GM04503 (cell line): ENCODE measurements around the gene NXNL2.

Experiments
- DNase-seq: peaks from one replicate; pipeline ENCODE4 v3.0.0-alpha.2; 2012; ENCODE audit warnings: low read depth

Gene NXNL2

DNA sequence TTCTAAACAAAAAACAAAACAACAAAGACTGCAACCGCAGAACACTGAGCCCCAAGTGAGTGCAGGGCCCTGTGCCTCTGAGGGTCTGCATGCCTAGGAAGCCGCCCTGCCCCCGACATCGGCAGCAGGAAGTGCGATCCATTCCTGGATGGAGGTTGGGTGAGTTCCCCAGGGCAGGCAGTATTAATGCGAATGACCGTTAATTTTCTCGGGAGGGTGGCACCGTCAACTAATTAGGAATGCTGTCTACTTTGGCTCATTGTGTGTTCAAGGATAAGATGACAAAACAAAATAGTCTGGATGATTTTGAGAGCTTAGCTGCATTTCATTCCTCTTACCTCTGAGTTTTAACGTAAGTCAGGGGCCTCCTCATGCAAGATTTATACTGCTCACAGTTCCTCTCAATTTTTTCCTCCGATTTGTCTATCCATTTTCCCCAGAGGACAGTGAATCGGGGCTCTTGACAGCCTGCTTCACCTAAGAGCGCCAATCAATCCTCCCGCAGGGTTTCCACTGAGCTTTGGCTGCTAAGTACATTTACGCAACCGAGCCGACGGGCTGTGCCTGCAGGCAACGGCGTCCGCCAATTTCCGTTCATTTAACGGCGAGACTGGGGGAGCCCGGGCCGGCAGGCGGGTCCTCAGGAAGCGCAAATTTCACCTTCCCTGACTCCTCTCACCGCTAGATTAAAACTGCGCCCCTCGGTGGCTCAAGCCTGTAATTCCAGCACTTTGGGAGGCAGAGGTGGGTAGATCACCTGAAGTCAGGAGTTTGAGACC, 2.9 kb upstream of the NXNL2 start:
- DNase-seq, result no peak

DNA sequence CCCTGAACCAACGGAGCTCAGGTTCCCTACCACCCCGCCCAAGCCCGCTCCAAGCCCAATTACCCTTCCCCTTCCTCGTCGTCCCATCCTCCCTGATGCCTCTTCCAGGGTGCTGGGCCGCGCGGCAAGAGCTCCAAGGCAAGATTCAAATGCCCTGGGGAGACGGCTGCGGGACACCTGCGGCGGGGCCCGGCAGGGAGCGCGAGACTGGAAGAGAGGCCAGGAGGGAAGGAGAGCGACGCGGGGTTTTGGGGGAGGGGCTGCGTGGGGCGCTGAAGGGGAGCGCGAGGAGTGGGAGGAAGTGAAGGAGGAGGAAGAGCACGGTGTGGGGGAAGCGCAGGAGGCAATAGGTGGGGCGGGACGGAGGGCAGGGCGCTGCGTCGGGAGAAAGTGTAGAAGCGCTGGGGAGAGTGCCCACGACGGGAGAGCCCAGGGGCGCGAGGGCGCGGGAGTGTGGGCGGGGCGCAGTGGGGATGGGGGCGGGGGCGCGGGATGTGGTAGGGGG, 975 bp upstream of the NXNL2 start:
- DNase-seq, result no peak

DNA sequence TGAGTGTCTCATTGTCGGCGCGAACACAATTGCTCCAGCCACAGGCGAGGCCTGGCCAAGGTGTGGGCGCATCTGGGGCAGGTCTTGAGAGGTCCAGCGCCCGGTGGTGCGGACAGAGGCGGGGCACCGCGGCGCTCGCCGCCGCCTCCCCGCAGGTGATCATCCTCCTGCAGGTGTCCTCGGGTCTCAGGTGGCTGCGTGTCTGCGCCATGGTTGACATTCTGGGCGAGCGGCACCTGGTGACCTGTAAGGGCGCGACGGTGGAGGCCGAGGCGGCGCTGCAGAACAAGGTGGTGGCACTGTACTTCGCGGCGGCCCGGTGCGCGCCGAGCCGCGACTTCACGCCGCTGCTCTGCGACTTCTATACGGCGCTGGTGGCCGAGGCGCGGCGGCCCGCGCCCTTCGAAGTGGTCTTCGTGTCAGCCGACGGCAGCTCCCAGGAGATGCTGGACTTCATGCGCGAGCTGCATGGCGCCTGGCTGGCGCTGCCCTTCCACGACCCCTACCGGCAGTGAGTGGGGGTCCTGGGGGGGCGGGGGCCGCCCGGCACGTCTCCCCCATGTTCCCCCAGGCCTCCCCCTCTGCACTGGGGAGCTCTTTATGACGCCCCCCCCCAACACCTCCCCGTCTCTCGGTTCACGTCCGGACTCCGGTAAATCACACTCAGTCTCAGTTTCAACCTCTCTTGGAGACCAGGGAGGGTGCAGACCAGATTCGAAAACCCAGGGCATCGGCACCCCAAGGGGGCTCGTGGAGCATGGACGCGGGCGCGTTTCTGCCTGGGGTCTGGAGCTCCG, 446 bp downstream of the NXNL2 start:
- DNase-seq, result no peak

DNA sequence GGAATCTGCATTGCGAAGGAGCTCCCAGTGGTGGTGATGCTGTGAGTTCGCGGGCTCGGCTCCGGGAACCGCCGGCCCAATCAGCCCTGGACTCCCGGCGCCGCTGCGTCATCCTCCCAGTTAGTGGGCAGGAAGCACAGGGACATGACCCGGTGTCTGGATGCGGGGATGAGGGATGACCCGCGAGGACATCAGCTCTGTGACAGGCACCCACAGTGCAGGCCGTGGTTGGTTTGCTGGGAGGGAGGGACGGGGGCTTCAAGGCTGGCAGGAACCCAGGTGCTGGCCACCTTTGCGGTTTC, 996 bp downstream of the NXNL2 start:
- no peak for DNase-seq

DNA sequence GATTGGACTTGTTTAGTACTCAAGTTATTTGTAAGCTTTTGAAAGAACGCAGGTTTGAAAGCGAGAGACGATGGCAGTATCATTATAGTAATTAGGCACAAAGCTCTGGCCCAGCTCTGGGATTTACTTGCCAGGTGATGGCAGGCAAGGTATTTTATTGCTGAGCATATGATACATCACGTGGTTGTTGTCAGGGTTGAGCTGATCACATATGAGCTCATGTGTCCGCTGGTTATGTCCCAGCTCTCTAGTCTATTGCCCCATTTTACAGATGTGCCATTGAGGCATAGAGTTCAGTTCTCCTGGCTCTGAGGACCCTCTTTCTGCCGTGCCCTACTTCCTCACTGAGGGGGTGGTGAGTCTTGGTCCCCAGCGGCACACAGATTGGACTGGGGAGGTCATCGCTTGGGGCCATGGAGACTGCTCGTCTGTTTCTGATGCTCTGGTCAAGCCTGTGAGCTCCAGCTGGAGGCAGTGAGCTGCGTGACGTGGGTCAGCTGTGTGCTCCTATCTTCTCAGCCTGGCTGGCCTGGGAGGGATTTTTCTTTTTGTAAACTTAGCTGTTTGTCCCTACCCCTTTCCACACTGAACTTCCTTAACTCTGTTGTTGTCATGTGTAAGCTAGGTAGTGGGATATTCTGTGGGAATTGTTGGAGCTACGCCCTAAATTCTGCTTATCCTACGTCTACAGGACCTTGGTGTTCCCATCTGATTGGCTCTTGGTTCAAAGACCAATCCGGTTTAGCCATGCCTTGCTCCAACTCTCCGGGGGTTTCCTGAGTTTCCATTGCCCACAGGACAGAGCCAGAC, 2.2 kb downstream of the NXNL2 start:
- no peak for DNase-seq

DNA sequence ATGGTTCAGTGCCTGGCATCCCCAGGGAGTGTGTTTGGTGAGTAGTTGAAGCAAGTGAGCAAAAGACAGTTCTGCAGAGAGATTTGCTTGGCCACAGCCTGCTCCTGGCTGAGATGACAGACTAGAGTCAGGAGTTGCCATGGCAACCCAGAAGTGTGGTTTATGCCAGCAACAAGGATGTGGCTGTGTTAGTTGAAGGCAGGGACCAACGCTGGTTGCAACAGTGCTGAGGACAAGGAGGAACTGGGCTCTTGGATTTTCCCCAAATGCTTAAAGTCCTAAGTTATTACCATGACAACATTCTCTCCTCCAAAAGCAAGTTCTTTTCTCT, 2.7 kb downstream of the NXNL2 start:
- DNase-seq, result peak; percentile 93

DNA sequence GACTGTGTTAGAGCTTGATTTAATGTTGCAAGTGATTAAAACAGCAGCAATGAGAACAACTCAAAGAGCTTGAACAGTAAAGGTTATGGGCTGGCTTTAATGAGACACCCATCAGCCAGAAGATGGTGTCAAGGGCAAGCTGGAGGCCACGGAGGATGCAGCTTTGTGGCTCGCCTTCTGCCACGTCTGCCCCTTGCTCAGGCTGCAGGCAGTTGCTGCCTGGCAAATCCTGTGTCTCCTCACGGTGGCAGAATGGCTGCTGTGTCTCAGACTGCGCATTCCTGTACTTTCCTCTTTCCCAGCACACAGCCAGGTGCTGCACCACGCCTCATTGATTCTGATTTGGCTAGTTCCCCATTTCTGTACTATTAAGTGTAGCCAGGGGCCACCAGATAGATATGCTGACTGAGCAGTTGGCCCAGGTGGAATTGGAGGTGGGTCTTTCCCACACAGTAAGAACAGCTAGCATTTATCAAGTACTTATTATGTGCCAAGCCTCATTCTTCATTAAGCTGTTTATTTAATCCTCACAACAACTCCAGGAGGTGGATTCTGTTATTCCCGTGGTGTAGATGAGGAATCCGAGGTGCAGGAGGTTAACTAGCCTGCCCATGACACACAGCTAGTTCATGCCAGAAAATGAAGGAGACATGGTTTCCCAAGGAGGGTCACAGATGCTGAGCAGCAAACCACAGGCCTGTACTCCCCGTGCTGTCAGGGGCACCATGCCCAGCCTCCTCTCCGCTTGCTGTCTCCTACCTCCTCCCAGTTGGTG, 3.5 kb downstream of the NXNL2 start:
- DNase-seq, result no peak

DNA sequence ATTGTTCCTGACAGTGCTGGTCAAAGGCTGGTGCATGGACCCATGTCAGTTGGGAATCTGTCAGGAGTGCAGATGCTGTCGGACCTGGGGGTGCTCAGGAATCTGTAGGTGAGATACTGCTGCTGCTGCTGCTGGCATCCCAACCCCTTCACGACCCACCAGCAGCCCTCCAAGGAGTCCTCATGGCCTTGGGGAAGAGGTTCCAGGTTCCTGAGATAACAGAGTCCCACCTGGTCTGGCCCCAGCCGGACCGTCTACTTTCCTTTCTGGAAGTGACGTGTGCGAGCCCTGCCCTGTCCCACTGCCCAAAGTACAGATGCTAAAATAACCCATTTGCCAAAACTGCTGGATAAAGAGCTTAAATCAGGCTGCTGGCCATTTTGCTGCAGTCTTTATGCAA, 4.3 kb downstream of the NXNL2 start:
- DNase-seq, result no peak

DNA sequence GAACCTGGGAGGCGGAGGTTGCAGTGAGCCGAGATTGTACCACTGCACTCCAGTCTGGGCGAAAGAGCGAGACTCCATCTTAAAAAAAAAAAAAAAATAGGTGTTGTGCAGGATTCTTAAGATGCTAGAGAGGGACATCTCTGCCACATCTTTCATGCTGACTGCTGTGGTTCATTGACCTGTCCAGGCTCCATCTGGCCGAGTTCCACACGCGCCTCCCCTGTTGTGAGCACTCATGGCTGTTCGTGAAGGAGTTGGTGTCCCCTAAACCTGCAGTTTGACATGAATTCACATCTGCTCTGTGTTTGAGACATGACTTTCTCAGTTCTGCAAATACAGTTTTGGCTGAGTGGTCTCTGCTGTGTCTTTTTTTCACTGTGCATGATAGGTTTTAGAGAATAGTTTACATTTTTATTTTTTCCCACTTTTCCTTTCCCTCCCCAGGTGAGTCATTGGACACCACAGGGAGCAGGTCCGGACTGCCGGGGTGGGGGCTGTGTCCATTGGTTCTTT, 5.3 kb downstream of the NXNL2 start:
- no peak for DNase-seq

DNA sequence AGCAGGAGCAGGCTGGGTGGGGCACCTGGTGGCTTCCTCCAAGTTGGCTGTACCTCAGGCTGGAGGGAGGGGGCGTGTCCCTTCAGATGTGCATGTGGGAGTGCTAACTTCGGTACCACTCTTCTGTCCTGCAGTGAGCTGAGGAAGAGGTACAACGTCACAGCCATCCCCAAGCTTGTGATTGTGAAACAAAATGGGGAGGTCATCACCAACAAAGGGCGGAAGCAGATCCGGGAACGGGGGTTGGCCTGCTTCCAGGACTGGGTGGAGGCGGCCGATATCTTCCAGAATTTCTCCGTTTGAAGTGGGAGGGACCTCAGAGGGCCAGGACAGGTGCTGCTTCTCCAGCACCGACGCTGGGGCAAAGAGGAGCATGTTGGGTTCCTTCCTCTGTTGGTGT, 9.3 kb downstream of the NXNL2 start:
- DNase-seq, result no peak

DNA sequence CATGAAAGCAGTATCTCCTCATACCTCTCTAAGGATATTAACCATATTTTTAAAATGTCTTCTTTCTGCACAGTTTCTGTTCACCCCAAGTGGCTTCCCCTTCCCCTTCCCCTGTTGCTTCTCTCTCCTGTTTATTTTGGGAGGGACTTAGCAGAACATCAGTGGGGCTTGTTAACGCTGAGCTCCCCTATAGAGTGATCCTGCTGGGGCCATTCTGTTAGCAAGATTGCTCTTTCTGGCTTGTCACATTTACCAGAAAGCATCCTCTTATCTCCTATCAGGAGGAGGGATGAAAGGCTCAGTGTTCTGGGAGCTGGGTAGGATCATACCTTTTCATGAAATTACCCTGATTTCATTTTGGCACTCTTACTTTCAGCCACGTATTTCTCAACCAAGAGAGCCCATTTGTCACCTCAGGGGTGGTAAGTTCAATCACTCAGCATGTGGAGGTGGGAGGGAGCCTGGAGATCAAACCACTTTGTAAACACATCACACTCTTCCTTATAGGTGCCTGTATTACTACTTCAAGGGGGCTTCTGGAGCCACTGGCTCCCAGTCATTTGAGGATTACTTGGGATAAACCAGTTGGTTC, 16.7 kb downstream of the NXNL2 start:
- DNase-seq, result no peak

DNA sequence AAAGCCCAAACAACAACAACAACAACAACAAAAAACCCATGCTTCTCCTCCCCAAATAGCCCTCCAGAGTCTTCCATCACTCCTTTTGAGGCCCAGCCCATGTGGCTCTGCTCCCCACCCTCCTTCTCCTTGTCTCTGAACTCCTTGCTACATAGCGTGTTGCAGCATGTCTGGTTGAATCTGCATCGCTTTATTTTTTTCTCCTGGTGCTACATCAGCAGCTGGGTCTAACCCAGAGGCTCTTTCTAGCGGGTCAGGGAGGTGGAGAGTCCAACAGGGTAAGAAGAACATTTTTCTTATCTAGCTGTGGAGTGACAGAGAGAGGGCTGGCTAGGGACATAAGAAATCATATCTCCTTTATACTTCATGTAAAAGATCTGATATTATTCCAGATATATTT, 18.4 kb downstream of the NXNL2 start:
- DNase-seq, result no peak

DNA sequence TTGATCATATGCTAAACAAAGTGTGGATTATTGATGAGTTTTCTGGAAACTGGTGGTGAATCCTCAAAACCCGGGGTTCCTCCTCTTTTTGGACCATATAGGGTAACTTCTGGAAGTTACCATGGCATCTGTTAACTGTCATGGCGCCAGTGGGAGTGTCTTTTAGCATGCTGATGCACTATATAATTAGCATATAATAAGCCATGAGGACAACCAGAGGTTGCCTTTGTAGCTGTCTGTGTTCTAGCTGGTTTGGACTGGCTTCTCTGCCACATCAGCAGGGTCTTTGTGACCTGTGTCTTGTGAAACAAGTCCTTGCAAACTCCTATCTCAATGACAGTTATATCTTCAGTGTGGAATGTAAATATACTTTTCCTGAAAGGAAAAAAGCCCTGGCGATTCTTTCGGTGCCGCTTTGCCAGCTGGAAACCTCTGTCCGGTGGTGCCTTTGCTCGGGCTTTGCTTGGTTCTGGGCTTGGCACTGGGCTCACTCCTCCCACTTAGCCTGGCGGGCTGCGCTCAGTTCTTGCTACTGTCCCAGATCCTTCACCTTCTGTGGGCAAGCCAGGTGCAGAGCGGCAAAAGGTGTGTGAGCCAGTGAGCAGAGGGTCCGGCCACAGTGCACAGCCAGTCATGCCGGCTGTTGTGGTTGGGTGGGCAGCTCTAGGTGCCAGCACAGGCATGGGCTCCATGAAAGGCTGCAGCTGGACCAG, 20.4 kb downstream of the NXNL2 start:
- no peak for DNase-seq

DNA sequence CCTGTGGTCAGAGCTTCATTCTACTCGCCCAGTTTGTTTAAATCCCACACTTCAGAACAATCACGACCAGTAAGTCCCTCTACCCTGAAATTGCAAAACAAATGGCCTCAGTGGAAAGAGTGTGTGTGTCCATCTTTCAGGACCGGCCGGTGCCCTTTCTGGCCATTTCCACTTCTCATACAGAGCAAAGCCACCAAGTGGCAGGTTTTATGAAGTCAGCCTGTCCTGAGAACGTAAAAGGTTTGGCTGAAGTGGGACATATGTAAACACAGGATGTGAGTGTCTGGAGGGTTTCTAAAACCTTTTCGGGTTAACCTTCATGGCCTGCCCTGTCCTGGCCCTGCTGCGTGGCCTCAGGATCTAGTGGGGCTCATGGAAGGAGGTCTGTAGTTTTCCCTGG, 24.7 kb downstream of the NXNL2 start:
- no peak for DNase-seq

DNA sequence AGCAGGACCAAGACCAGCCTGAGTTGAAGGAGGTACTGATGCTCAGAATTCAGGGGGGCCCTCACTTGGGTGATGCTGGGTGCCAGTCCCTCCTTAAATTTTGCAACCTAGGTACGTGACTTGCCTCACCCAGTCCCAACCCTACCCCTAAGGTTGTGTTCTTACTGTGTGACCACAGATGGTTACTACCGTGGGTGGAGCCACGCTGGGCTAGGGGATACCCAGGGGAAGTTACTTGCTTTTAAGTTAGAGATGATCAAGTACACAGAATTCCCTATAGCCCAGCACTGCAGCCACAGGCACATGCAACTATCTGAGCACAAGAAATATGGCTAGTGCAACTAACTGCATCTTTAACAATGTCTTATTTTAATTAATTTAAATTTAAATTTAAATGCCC, 32.9 kb downstream of the NXNL2 start:
- no peak for DNase-seq

DNA sequence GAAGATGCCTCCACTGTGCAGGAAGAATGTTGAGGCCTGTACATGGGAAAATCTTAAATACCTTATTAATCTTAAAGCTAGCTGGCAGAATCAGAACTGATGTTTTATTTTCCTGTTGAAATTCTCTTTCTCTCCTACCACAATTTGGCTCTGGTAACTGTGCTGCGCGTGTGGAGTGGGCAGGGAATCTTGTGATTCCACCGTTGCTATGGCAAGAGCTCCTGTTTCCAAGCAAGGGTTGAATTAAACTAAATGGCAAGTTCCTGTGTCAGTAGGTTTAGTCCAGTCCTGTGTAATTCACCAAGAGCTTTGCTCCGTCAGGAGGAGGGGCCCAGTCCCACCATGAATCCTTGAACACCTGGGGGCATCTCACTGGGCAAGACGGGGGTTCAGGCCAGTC, 36.4 kb downstream of the NXNL2 start:
- DNase-seq, result no peak

DNA sequence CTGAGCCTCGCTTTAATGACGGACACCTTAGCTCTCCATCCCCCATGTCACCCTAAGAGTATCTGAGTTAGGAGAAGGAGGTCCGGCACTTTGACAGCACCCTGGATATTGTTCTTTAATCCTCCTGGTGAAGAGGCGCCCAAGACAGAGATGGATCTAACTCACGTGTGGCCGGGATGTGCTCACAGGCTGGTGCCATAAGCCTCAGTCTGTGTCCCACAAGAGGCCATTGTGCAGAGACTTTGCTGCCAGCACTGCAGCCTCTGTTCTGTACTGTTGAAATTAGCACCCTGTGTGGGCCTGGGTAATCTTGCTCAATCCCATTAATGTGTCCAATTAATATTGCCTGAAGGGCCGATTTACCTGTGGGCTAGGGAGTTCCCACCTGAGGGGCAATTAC, 37.7 kb downstream of the NXNL2 start:
- DNase-seq, result no peak

DNA sequence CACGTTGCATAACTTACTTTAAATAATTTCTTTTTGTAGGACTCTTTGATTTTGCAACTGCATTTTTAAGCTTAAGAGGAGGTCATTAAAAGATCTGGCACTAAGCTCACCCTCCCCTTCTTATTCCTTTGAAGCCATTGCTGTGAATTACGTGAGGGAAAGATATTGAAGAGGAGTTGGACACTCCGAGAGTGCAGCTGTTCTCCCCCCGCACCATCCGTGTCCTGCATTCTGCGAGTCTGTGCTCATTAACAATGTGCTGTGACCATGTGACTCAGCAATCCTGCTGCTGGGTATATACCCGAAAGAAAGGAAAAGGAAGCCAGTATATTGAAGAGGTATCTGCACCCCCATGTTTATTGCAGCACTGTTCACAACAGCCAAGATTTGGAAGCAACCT, 40.0 kb downstream of the NXNL2 start:
- no peak for DNase-seq

DNA sequence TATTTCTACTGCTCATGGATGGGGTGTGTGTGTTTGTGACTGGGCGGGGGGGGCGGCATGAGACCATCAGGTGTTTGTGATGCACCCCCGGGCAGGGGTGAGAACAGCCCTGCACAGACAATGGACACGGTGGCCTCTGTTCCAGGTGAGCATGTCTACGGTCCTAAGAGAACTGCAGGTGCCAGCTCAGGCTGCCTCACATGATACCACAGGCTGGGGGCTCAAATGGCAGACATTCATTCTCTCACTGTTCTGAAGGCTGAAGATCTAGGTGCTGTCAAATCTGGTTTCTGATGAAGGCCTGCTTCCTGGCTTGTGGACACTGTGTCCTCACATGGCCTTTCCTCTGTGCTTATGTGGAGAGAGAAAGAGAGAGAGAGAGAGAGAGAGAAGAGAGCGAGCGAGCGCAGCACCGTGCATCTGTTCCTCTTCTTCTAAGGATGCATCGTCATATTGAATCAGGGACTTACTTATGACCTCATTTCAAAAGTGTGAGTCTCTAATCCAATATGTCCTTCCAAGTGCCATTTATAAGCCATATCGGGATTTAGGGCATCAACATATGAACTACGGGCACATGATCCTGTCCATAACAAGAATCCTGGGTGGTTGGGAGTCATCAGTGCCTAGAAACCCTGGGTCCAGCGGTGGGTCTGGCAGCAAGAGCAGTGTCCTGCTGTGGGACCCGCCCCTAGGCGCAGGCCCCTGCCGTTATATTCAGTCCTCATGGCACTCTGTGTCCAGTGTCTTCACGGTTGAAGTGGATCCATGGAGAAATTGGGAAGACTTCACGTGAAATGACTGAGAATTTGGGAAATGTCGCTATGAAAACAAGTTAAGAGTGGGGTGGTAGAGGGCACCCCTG, 42.5 kb downstream of the NXNL2 start:
- no peak for DNase-seq
